Tibial artery (tissue), 4 donors: ENCODE data around the gene IAPP.
"Not testable (repeated sequence)": the region's sequence is repeated elsewhere in the genome, so short reads cannot be mapped to it uniquely, and the experiment has no call there.

Experiments used
- DNase-seq, 2 donors: peaks; one replicate each; pipeline ENCODE4 v3.0.0-alpha.2; 2019
- H3K27ac ChIP-seq, 2 donors: fragments of 200-600 bp; sonication (generic) in 1 of 2; 1 replicate in 1 of 2; 2 replicates in 1 of 2; pipeline ENCODE4 v1.5.1; 2018 to 2019; ENCODE audit warnings: mild to moderate bottlenecking in 1 of 2
- H3K27me3 ChIP-seq, 2 donors: fragments of 200-600 bp; sonication (generic) in 1 of 2; one replicate each; pipeline versions ENCODE4 v1.5.1 to v1.6.0; 2016 to 2019
- H3K36me3 ChIP-seq, 3 donors: fragments of 200-600 bp; sonication (generic) in 2 of 3; one replicate each; pipeline ENCODE4 v1.5.1; 2016 to 2019; ENCODE audit warnings: mild to moderate bottlenecking in 2 of 3
- H3K4me1 ChIP-seq, 4 donors: fragments of 200-600 bp; sonication (generic) in 2 of 4; 1 replicate in 3 of 4; 2 replicates in 1 of 4; pipeline ENCODE4 v1.5.1; 2016 to 2019
- H3K4me3 ChIP-seq, 2 donors: fragments of 200-600 bp; sonication (generic) in 1 of 2; 1 replicate in 1 of 2; 2 replicates in 1 of 2; pipeline ENCODE4 v1.5.1; 2018 to 2019; ENCODE audit warnings: mild to moderate bottlenecking in 2 of 2
- H3K9me3 ChIP-seq, 3 donors: fragments of 200-600 bp; sonication (generic) in 1 of 3; one replicate each; pipeline ENCODE4 v1.5.1; 2016 to 2019
- intact Hi-C: fragments of 100-400 bp; cut with DNase I; formaldehyde crosslinking; loops from one replicate; pipeline ENCODE4 v1.15.0; 2023; ENCODE audit warnings: low total_unique reads
- TF ChIP-seq, protein P1 (sequence below), 2 experiments: fragments of 200-600 bp in 1 of 2; fragments of 450-650 bp in 1 of 2; IDR thresholded peaks; one replicate each; pipeline ENCODE4 v1.5.1; 2017 to 2019; ENCODE audit warnings: antibody characterized with exemption in 2 of 2, mild to moderate bottlenecking in 1 of 2, moderate library complexity in 1 of 2

The IAPP gene

GRCh38 chr12:21384261-21384660, 11.6 kb downstream of the IAPP start:
- no peaks in the 10 kb centered on the region for H3K36me3 ChIP-seq
- DNase-seq: no peak
- no peaks in the 10 kb centered on the region for H3K27me3 ChIP-seq
- H3K4me1 ChIP-seq: no peaks in the 10 kb centered on the region
- no peaks in the 10 kb centered on the region for H3K9me3 ChIP-seq
- intact Hi-C loops: no loop called here
- no peak overlapping the region for H3K4me3 ChIP-seq
- H3K27ac ChIP-seq: no peak overlapping the region
- TF ChIP-seq, protein P1, sequence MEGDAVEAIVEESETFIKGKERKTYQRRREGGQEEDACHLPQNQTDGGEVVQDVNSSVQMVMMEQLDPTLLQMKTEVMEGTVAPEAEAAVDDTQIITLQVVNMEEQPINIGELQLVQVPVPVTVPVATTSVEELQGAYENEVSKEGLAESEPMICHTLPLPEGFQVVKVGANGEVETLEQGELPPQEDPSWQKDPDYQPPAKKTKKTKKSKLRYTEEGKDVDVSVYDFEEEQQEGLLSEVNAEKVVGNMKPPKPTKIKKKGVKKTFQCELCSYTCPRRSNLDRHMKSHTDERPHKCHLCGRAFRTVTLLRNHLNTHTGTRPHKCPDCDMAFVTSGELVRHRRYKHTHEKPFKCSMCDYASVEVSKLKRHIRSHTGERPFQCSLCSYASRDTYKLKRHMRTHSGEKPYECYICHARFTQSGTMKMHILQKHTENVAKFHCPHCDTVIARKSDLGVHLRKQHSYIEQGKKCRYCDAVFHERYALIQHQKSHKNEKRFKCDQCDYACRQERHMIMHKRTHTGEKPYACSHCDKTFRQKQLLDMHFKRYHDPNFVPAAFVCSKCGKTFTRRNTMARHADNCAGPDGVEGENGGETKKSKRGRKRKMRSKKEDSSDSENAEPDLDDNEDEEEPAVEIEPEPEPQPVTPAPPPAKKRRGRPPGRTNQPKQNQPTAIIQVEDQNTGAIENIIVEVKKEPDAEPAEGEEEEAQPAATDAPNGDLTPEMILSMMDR (IDR thresholded peaks at IDR 0.05): no peak

DNA sequence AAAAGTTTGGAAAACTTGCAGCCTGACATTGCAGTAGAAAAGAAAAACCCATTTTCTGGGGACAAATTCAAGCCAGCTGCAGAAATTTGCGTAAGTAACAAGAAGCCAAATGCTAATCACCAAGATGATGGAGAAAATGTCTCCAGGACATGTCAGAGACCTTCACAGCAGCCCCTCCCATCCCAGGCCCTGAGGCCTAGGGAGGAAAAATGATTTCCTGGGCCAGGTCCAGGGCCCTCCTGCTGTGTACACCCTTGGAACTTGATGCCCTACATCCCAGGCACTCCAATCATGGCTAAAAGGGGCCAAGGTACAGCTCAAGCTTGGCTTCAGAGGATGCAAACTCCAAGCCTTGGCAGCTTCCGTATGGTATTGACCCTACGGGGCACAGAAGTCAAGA, 14.5 kb downstream of the IAPP start:
- no peak overlapping the region for H3K4me3 ChIP-seq
- no peak for DNase-seq
- no peaks in the 10 kb centered on the region for H3K9me3 ChIP-seq
- no peaks in the 10 kb centered on the region for H3K4me1 ChIP-seq
- TF ChIP-seq, protein P1 (IDR thresholded peaks at IDR 0.05): no peak
- no peak overlapping the region for H3K27ac ChIP-seq
- H3K27me3 ChIP-seq: no peaks in the 10 kb centered on the region
- no peaks in the 10 kb centered on the region for H3K36me3 ChIP-seq
- intact Hi-C loops: no loop called here

DNA sequence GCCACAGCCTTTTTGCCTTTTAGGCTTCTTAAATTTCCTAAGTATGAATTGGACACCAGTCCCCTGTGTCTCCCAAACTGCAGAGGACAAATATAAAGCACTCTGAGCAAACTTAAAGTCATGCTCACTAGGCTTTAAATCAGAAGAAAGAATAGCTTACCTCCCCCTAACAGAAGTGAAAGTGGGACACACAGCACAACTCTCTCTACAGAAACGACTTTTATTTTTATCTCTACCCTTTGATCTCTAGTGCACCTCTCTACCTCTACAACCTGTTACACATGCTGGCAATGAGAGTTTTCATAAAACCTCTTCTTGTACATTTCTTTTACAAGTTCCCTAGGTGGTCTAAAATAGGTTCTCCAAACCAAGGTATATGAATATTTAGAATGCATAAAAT, 19.7 kb downstream of the IAPP start:
- intact Hi-C loops: no loop called here
- TF ChIP-seq, protein P1 (IDR thresholded peaks at IDR 0.05): no peak
- Histone ChIP-seq H3K27me3 (no peaks in the 10 kb centered on the region), H3K4me3 (no peak overlapping the region), H3K9me3 (no peaks in the 10 kb centered on the region), H3K27ac (no peak overlapping the region), H3K4me1 (no peaks in the 10 kb centered on the region), H3K36me3 (no peaks in the 10 kb centered on the region)
- DNase-seq: no peak

DNA sequence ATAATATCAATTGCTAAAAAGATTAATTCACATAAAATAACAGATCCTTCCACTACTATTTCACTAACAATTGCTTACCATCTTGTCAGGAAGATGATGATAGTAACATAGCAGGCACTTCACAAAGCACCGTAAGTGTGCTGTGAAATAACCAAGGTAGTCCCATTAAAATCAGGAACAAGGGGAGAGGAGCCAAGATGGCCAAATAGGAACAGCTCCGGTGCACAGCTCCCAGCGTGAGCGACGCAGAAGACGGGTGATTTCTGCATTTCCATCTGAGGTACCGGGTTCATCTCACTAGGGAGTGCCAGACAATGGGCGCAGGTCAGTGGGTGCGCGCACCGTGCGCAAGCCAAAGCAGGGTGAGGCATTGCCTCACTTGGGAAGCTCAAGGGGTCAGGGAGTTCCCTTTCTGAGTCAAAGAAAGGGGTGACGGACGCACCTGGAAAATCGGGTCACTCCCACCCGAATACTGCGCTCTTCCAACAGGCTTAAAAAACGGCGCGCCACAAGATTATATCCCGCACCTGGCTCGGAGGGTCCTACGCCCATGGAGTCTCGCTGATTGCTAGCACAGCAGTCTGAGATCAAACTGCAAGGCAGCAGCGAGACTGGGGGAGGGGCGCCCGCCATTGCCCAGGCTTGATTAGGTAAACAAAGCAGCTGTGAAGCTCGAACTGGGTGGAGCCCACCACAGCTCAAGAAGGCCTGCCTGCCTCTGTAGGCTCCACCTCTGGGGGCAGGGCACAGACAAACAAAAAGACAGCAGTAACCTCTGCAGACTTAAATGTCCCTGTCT, 22.3 kb downstream of the IAPP start:
- H3K27me3 ChIP-seq, H3K9me3 ChIP-seq, intact Hi-C loops, DNase-seq, H3K4me1 ChIP-seq, H3K4me3 ChIP-seq, H3K27ac ChIP-seq, H3K36me3 ChIP-seq: not testable (repeated sequence)

- TF ChIP-seq, protein P1 (IDR thresholded peaks at IDR 0.05): no peak
- Histone ChIP-seq H3K27ac (no peak overlapping the region), H3K27me3 (no peaks in the 10 kb centered on the region), H3K4me1 (no peaks in the 10 kb centered on the region), H3K9me3 (no peaks in the 10 kb centered on the region), H3K36me3 (no peaks in the 10 kb centered on the region), H3K4me3 (no peak overlapping the region)
- intact Hi-C loops: no loop called here
- no peak for DNase-seq
Measured at GRCh38 chr12:21413369-21414277, 40.9 kb downstream of the IAPP start.
